ENCODE results near the gene FEZ2. TPM values are rescaled to one million over a fixed set of nuclear protein-coding genes. Genes with fewer than 3 reads are reported as not detected.

The FEZ2 gene
- total RNA-seq, 1 donor: 62.8 TPM

DNA sequence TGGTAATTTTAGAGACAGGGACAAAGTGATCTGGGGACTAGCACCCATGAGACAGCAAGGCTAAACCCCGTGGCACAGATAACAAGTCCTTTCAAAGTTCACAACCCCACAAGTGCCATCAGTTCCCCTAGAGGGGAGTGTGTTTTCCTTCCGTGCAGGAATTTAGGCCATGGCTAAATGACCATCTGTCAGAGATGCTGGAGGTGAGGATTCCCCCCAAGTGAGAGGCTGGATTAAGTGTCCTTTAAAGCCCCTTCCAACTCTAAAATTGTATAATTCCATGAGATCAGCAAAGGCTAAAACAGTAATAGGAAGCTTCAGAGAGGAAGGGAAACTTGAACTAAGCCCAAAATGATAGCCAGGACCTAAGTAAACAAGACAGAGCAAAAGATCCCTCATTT lies 8.7 kb downstream of the FEZ2 start:
- H3K4me3 ChIP-seq (ENCODE audit: low read depth, low read length): no peak overlapping the region
- no peak for DNase-seq (ENCODE audit: low read depth)
- TF ChIP-seq, protein P1, sequence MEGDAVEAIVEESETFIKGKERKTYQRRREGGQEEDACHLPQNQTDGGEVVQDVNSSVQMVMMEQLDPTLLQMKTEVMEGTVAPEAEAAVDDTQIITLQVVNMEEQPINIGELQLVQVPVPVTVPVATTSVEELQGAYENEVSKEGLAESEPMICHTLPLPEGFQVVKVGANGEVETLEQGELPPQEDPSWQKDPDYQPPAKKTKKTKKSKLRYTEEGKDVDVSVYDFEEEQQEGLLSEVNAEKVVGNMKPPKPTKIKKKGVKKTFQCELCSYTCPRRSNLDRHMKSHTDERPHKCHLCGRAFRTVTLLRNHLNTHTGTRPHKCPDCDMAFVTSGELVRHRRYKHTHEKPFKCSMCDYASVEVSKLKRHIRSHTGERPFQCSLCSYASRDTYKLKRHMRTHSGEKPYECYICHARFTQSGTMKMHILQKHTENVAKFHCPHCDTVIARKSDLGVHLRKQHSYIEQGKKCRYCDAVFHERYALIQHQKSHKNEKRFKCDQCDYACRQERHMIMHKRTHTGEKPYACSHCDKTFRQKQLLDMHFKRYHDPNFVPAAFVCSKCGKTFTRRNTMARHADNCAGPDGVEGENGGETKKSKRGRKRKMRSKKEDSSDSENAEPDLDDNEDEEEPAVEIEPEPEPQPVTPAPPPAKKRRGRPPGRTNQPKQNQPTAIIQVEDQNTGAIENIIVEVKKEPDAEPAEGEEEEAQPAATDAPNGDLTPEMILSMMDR (IDR thresholded peaks at IDR 0.05; ENCODE audit: insufficient read depth, low read length): no peak

DNA sequence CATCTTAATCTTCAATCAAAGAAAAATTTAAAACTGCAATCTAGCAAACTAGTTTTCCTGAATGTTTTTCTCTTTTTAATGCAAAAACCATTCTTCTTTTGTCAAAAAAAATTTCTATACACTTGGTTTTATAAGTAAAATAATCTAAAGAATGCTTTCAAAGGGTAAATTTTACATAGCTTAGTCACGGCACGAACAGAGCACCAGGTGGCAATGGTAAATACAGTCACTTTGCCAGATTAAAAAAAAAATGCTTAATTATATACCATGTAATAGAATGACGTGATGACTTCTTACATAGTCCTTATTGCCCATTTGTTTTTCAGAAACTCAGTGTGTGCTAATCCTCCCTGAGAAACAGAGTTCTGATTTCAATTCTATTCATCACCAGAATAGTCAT lies 10.4 kb downstream of the FEZ2 start:
- TF ChIP-seq, protein P1 (IDR thresholded peaks at IDR 0.05; ENCODE audit: insufficient read depth, low read length): no peak
- no peak for DNase-seq (ENCODE audit: low read depth)
- no peak overlapping the region for H3K4me3 ChIP-seq (ENCODE audit: low read depth, low read length)

DNA sequence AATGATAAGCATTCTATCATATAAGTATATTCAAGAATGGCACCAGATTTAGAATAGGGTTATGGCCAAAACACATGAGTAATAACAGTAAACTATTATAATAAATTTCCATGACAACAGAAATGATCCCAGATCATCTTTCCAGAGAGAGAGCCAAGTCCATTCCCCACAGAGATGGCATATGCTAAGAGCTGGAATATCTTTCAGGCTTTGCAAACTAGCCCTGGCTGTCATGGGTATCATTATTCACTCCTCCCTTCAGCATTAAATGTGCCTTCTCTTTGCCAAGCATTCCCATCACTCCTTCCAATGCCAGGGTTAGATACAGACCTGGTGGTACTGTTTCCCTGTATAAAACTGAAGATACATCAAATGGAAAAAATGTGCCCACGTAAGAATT lies 10.9 kb downstream of the FEZ2 start:
- TF ChIP-seq, protein P1 (IDR thresholded peaks at IDR 0.05; ENCODE audit: insufficient read depth, low read length): no peak
- no peak for DNase-seq (ENCODE audit: low read depth)

DNA sequence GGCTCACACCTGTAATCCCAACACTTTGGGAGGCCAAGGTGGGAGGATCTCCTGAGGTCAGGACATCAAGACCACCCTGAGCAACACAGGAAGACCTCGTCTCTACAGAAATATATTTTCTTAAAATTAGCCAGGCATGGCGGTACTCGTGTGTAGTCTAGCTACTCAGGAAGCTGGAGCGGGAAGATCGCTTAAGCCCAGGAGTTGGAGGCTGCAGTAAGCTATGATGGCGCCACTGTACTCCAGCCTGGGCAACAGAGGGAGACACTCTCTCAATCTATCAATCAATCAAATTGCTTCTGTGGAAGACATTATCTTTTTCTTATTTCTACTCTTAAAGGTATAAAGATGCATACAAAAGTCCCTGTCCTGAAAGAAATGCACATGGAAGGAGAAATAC lies 11.3 kb downstream of the FEZ2 start:
- TF ChIP-seq, protein P1 (IDR thresholded peaks at IDR 0.05; ENCODE audit: insufficient read depth, low read length): no peak
- H3K4me3 ChIP-seq (ENCODE audit: low read depth, low read length): no peak overlapping the region
- DNase-seq (ENCODE audit: low read depth): no peak

More for the DNA sequence above, 10.9 kb downstream of the FEZ2 start:
- no peak overlapping the region for H3K4me3 ChIP-seq (ENCODE audit: low read depth, low read length)

DNA sequence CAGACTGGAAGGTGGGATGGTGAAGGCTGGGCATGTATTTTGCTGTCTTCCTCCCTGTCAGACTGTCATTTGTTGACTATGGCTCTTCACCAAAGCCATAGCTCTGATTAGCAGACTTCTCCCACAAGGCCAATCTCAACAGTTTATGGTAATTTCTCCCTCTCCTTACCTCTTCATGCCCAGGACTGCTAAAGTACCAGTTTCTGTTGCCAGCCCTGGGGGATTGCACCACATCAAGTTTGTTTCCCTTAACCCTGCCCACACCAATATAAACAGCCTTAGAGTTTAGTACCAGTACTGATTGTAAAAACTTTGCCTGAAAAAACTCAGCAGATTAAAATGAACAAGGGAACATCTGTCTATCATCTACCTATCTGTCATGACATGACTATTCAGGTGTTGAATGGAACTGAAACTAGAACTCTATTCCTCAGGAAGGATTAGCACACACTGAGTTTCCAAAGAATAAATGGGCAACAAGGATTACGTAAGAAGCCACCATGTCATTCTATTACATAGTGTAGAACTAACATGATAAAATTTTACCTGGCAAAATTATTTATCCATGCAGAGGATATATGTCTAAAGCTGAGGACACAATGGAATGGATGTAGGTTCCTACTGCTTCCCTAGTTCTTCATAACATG lies 13.7 kb downstream of the FEZ2 start:
- no peak overlapping the region for H3K4me3 ChIP-seq (ENCODE audit: low read depth, low read length)
- DNase-seq (ENCODE audit: low read depth): no peak
- TF ChIP-seq, protein P1 (IDR thresholded peaks at IDR 0.05; ENCODE audit: insufficient read depth, low read length): no peak

DNA sequence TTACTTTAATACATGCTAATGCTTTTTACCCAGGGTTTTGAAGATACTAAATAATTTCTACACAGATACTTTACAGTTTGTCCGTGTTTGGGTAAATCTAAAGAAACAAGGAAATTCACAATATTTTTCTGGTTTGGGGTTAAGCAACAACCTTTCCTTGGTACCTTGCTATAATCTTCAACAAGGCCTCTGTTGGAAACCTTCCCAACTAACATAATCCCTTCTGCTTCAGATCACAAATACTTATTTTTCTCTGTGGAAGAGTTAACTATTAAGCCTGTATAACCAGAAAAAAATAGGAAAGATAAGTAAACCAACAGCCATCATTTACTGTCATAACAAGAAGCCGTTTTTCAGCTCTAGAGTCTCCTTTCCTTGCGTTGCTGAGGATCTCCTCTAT lies 15.0 kb downstream of the FEZ2 start:
- no peak for DNase-seq (ENCODE audit: low read depth)
- no peak overlapping the region for H3K4me3 ChIP-seq (ENCODE audit: low read depth, low read length)
- TF ChIP-seq, protein P1 (IDR thresholded peaks at IDR 0.05; ENCODE audit: insufficient read depth, low read length): no peak

DNA sequence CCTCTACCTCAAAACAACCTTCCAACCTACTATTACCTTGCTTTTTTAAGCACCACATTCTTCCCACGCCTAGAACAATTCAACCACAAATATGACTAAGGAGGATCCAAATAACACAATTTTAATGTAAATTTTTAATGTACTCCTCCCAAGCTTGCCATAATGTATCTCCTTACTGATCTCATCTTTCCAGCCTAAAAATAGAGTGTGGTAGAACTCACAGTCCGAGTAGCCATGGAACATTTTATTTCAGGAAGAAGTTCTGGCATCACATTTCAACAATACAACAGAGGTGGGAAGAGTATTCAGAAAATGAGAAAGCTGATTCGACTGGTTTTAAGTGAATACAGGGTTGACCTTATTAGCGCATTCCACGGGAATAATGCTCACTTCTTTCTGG lies 15.4 kb downstream of the FEZ2 start:
- no peak for DNase-seq (ENCODE audit: low read depth)
- TF ChIP-seq, protein P1 (IDR thresholded peaks at IDR 0.05; ENCODE audit: insufficient read depth, low read length): no peak
- no peak overlapping the region for H3K4me3 ChIP-seq (ENCODE audit: low read depth, low read length)
